GM21526 (cell line): ENCODE data around the gene HUS1.
"Not testable (repeated sequence)": the region's sequence is repeated elsewhere in the genome, so short reads cannot be mapped to it uniquely, and the experiment has no call there.

Experiments
- ATAC-seq: cut with Tn5 transposase; IDR thresholded peaks from one replicate; pipeline ENCODE4 v1.9.1; 2021; ENCODE audit warnings: moderate library complexity; ENCODE audit not compliant: unreplicated experiment, low FRiP score

HUS1 gene

DNA sequence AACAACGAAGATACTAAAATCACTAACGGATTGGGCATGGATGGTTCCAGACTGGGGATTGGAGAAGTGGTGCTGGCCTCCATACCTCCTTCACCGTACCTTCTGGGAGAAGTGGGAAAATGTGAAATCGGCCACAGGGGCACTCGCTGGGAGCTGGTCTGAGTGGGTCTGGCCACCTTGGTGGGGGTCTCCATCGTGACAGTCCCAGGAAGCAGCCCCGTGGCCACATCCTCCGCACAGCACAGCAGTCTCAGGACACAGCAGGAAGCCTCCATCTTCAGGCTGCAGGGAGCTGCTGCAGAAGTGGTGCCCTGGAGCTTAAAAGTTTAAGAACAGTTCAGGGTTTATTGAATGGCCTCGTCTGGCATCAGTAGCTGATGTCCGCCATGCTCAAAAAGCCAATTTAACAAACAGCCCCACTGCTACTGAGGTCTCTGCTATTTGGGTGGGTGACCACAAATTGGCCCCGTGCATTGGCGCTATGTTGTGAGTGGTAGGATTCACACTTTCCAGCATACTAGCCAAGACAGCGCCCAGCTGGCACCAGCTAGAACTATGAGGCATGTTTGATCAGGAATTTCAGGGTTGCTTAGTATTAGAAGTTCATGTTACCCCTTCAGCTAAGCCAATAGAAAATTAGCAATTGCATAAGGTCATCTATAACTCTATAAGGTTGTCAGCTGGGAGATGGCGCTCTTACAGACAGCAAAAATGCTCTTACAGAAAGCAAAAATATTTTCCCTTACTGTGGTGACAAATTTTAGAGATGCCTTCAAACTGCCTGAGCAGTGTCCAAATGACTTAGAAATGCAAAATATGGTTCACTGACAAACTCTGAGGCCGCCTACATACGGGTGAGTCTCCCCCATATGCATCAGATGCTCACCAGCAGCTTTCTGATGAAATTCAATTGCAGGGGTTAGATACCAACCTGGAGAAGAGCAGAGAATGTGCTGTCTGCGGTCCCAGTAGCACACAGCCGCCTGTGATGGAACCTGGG, 48.1 kb downstream of the HUS1 start:
- no peak for ATAC-seq

DNA sequence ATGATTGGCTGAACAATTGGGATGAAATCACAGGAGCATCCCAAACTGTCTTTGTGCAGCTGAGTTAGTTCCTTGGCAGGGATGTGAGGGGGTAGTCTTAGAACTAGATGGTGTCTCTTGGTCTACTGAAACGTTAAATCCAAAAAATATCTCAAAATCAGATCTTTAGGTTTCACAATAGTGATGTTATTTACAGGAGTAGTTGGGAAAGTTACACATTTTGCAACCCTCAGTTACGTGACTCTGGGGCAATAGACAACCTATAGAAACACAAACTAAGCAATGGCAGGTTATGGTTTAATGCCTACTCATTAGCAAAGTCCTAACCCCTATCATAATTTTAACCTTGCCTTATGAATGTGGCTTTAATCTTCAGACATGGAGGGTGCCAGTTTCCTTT, 55.1 kb downstream of the HUS1 start:
- no peak for ATAC-seq

DNA sequence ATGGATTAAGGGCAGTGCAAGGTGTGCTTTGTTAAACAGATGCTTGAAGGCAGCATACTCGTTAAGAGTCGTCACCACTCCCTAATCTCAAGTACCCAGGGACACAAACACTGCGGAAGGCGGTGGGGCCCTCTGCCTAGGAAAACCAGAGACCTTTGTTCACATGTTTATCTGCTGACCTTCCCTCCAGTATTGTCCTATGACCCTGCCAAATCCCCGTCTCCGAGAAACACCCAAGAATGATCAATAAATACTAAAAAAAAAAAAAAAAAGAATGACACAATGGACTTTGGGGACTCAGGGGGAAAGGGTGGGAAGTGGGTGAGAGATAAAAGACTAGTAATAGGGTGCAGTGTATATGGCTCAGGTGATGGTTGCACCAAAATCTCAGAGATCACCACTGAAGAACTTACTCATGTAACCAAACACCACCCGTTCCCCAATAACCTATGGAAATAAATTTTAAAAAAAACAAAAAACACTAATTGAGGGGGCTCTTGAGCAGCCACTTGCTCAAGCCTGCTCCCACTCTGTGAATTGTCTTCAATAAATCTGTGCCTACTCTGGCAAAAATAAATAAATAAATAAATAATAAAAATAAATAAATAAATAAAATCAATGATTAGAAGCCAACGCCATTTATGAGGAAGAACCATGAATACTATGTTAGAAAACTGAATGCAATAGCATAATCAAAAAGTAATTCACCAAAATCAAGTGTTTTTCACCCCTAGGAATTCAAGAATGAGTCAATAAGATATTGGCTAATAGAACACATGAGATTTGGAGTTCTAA, 56.1 kb downstream of the HUS1 start:
- ATAC-seq: not testable (repeated sequence)

DNA sequence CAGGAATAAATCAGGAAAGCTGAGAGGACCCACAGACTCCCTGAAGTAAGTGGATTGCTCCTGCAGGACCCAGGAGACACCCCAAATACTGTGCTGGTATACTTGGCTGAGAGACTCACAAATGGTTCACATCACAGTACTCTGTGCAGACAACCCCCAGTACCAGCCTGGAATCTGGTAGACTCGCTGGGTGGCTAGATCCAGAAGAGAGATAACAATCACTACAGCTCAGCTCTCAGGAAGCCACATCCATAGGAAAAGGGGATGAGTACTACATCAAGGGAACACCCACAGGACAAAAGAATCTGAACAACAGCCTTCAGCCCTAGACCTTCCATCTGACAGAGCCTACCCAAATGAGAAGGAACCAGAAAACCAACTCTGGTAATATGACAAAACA, 62.9 kb downstream of the HUS1 start:
- not testable (repeated sequence) for ATAC-seq

DNA sequence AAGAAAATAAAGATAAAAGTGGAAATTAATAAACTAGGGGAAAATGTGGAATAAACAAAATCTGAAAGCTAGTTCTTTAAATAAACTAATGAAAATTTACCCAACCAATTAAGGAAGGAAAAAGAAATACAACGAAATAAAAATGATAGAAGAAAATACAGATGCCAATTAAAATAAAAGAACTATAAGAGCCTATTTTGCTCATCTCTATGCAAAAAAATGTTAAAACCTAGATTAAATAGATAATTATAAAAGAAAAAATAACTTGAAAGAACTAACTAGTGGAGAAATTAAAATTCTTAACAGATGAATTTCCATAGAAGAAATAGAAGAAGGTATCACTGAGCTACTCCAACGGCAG, 63.8 kb downstream of the HUS1 start:
- no peak for ATAC-seq

DNA sequence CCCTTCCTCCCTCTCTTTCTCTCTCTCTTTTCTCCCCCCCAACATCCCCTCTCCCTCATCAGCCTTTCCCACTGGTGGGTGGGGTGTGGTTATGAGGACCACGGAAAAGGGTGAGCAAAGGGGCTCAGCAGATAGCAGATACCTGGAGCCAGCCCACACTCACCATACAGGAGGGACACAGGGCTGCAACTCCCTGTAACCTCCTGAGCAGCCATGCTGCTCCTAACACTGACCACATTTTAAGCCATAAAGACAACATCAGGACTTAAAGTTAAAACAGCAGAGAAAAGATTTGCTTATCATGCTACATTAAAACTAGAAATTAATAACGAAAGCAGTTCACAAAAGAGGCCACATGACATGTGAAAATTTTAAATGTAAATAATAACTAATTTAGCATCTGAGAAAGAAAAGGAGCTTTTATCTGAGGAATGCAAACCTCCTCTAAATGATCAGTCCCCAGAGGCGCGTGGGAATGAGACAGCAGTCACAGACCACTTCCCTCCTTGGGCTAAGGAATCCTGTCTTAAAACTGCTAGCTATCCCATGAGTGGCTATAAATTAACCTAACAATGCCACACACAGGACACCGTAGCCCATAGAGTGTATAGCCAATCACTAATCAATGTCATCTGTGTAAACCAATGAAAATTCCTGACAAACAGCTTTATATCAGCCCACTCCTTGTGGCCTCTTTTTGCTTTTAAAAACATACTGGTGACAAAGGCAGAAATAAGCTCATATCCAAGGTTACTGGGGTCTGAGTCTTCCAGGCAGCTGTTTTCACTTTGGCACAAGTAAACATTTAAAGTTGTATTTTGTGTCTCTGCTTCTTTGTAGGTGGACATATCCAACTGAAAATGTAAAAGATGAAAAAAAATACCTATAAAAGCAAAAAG, 64.4 kb downstream of the HUS1 start:
- no peak for ATAC-seq
